Cardiac ventricle fibroblast (primary cell): Measurements from ENCODE around the gene KIF24. TPM values are rescaled to one million over a fixed set of nuclear protein-coding genes. Genes with fewer than 3 reads are reported as not detected.

Source experiments
- total RNA-seq: library from RNA; depleted of rRNA; stranded (reverse); fragments of >200 nt; gene quantifications from 2 replicates; pipeline ENCODE4 v1.2.3, GENCODE V29; 2015

KIF24 gene
- total RNA-seq = 0.56 and 0.78 TPM in 2 replicates

GRCh38 chr9:34328987-34329832 lies at the start of gene KIF24, which contains the start of gene NUDT2:
Gene KIF24, minus strand, starts transcription at chr9:34329268. Its CDS starts 17,922 bp downstream, at chr9:34311346.
Gene NUDT2, plus strand, starts transcription at chr9:34329569. Its CDS starts 9,471 bp downstream, at chr9:34339040.

GRCh38 chr9:34376596-34377403 lies 47.7 kb upstream of the KIF24 start, which contains the start of gene MYORG:
Gene MYORG, minus strand, starts transcription at chr9:34376898. Its CDS starts 3,955 bp downstream, at chr9:34372943.

Other genes starting within 250 kb of the KIF24 start
- gene DCAF12, start 202.6 kb downstream of the KIF24 start, total RNA-seq = 25.6 and 25.7 TPM in 2 replicates
- 34.7 and 38.6 TPM in 2 replicates for gene UBAP1, start 150.2 kb downstream of the KIF24 start, total RNA-seq
- gene NUDT2, start 301 bp upstream of the KIF24 start, total RNA-seq = 31.6 and 38.8 TPM in 2 replicates
- gene MYORG, start 47.6 kb upstream of the KIF24 start, total RNA-seq = 4.8 and 5.1 TPM in 2 replicates
- gene FAM219A, start 129.3 kb upstream of the KIF24 start, total RNA-seq = 5.4 and 6.7 TPM in 2 replicates
- not detected in 2 replicates for gene DNAI1, start 129.5 kb upstream of the KIF24 start, total RNA-seq
- not detected in 2 replicates for gene ENHO, start 193.7 kb upstream of the KIF24 start, total RNA-seq